BJ (cell line): ENCODE results near the gene DNAJC11. TPM values are rescaled to one million over a fixed set of nuclear protein-coding genes. Genes with fewer than 3 reads are reported as not detected.

Source experiments
- CTCF ChIA-PET: fragments of 350-600 bp; formaldehyde crosslinking; extraction: SDS; loops from one replicate; lab custom pipeline; 2021; ENCODE audit warnings: antibody characterized with exemption, inconsistent platforms; lab: Yijun Ruan, JAX
- POLR2A ChIA-PET: fragments of 300-600 bp; sonication (Branson Sonifier 250); formaldehyde crosslinking; extraction: SDS; loops from one replicate; lab custom pipeline; 2021; ENCODE audit warnings: antibody characterized with exemption; lab: Charles Lee
- DNase-seq: peaks from one replicate; pipeline ENCODE4 v3.0.0-alpha.2; 2011; ENCODE audit warnings: low read depth
- H3K27me3 ChIP-seq: 2 replicates; pipeline ENCODE4 v1.6.0; 2011; ENCODE audit warnings: low read length; ENCODE audit not compliant: control insufficient read depth, insufficient read depth
- H3K36me3 ChIP-seq: 2 replicates; pipeline ENCODE4 v1.5.1; 2011; ENCODE audit warnings: low read length; ENCODE audit not compliant: control insufficient read depth, insufficient read depth
- H3K4me3 ChIP-seq: 2 replicates; pipeline ENCODE4 v1.5.1; 2011; ENCODE audit warnings: low read depth, mild to moderate bottlenecking, control low read depth, low read length
- polyA plus RNA-seq: library from polyadenylated mRNA; depleted of rRNA; stranded (reverse); fragments of >200 nt; gene quantifications from 2 replicates; pipeline ENCODE4 v1.2.3, GENCODE V29; 2011
- TF ChIP-seq, protein P1 (sequence below): IDR thresholded peaks from 2 replicates; pipeline ENCODE4 v1.5.1; 2011; ENCODE audit warnings: low read depth, mild to moderate bottlenecking, control low read depth, inconsistent platforms, low read length, moderate library complexity; ENCODE audit not compliant: insufficient read depth

Gene DNAJC11
- polyA plus RNA-seq, 1 experiment: 36.0 TPM

DNA sequence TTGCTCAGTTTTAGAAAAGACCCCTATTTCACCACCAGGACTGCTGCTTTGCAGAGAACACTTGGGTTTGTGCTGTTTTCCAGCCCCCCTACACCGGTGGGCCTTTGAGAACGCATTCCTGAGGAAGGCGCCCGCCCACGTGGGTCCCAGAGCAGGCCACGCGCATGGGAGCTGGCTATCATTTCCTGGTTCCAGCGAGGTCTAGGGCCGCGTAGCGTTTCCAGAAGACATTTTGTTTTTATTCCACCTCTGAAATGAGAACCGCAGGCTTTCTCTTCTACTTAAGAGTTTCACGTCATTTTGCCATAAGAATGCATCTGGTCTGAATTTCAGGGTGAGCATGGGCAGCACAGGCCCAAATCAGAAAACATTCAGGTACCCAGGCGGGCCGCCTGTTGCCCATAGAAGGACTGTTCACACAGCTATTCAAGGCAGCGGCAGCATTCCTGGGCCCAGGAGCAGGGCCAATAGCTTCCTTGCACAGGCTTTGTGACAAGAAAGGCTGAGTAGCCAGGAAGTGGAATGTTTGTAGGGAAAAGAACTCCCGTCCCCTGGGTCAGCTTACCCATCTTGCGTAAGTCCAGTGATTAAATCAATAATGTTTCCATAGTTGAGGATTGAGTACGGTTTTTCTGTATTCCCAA is 97.6 kb downstream of the DNAJC11 start:
- peak; percentile 41 for DNase-seq
- TF ChIP-seq, protein P1, sequence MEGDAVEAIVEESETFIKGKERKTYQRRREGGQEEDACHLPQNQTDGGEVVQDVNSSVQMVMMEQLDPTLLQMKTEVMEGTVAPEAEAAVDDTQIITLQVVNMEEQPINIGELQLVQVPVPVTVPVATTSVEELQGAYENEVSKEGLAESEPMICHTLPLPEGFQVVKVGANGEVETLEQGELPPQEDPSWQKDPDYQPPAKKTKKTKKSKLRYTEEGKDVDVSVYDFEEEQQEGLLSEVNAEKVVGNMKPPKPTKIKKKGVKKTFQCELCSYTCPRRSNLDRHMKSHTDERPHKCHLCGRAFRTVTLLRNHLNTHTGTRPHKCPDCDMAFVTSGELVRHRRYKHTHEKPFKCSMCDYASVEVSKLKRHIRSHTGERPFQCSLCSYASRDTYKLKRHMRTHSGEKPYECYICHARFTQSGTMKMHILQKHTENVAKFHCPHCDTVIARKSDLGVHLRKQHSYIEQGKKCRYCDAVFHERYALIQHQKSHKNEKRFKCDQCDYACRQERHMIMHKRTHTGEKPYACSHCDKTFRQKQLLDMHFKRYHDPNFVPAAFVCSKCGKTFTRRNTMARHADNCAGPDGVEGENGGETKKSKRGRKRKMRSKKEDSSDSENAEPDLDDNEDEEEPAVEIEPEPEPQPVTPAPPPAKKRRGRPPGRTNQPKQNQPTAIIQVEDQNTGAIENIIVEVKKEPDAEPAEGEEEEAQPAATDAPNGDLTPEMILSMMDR: peak; percentile 13; the same call in 1 of the 2 replicates
- CTCF ChIA-PET: interaction anchor here (1.2 to 2.0 kb wide), 2 partner anchors 14 to 49 kb away, joined by 3 to 9 read pairs; partner anchors contain the start of genes NOL9 and TAS1R1
- Histone ChIP-seq H3K27me3 (no peaks in the 10 kb centered on the region), H3K4me3 (no peak overlapping the region), H3K36me3 (peaks cover 6% of the 10 kb centered on the region)
- POLR2A ChIA-PET: interaction anchor here (0.5 kb wide), 1 partner anchor 19 kb away, joined by 3 read pairs; no protein-coding TSS in a partner anchor

DNA sequence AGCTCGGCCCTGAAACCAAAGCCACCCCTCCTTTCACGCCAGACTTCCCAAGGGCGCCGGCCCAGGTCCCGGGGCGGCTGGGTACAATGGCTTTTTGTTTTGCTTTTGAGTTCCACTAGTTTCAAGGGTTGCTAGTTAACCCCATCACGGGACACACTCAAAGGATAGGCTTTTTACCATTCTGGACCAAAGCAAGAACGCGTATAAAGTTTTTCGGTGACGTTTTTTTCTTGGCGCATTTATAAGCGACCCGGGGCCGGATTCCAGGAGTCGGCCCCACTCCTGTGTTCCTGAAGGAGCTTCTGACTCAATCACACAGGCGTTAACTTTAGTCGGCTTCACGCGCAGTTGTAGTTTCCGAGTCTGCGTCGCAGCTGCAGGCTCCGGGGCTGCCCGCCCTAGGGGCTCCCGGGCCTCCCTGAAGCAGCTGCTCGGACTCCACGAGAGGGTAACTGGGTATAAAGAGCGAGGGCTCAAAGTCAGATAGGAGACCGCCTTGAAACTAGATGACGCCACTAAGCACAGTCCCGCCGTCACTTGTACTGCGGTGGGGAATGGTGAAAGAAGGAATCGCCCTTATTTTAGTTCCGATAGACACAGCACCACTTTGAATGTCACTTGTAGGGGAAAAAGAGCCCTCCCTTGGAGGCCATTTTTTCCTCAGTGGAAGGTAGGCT is 98.2 kb downstream of the DNAJC11 start:
- DNase-seq: peak; percentile 11
- TF ChIP-seq, protein P1: no peak
- CTCF ChIA-PET: interaction anchor here (1.2 to 5.6 kb wide), 4 partner anchors 12 to 49 kb away, joined by 3 to 29 read pairs (median 6); partner anchors contain the start of genes NOL9 and TAS1R1

DNA sequence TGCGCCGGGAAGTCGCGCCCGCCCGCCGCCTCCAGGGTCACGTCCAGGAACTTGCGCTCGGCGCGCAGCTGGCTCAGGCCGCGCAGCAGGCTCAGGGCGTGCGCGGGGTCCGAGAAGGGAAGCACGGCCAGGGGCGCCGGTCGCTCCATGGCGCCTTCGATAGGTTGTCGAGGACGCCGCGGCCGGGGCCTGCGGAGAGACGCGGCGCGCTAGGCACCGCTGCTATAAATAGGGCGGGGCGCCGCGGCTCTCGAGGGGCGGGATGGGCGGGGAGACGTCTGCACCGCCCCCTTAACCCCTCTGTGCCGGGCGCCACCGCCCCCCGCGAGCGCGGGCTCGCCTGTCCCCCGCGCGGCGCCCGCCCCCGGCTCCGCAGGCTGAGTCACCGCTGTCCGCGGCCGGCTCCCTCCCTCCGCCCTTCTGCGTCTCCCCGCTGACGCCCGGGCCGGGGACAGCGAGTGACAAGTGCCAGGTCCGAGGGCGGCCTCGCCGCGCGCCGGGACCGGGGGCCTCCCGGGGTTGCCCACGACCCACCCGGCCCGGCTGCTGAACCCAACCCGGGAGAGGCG is 98.9 kb downstream of the DNAJC11 start, which contains the start of gene KLHL21:
KLHL21 (minus strand) TSS at position 201 of the 569 bp plus-strand sequence; CDS start at position 149, 52 bp downstream.
- TF ChIP-seq, protein P1: no peak
- ChIA-PET POLR2A (interaction anchor here (0.6 kb wide), 1 partner anchor 8 kb away, joined by 3 read pairs; no protein-coding TSS in a partner anchor), CTCF (interaction anchor here (1.0 to 5.6 kb wide), 4 partner anchors 11 to 79 kb away, joined by 3 to 29 read pairs (median 5); partner anchors contain the start of genes NOL9 and TAS1R1)
- Histone ChIP-seq H3K27me3 (no peaks in the 10 kb centered on the region), H3K36me3 (peaks cover 14% of the 10 kb centered on the region), H3K4me3 (peak within 1 kb of the TSS; percentile 97)
- peak; percentile 35 for DNase-seq

More for the DNA sequence above, 98.2 kb downstream of the DNAJC11 start:
- POLR2A ChIA-PET: interaction anchor here (0.5 to 0.6 kb wide), 2 partner anchors 9 to 18 kb away, joined by 3 read pairs; no protein-coding TSS in a partner anchor
- peaks cover 10% of the 10 kb centered on the region for H3K36me3 ChIP-seq
- H3K27me3 ChIP-seq: no peaks in the 10 kb centered on the region
- H3K4me3 ChIP-seq: peak overlapping the region; percentile 97

DNA sequence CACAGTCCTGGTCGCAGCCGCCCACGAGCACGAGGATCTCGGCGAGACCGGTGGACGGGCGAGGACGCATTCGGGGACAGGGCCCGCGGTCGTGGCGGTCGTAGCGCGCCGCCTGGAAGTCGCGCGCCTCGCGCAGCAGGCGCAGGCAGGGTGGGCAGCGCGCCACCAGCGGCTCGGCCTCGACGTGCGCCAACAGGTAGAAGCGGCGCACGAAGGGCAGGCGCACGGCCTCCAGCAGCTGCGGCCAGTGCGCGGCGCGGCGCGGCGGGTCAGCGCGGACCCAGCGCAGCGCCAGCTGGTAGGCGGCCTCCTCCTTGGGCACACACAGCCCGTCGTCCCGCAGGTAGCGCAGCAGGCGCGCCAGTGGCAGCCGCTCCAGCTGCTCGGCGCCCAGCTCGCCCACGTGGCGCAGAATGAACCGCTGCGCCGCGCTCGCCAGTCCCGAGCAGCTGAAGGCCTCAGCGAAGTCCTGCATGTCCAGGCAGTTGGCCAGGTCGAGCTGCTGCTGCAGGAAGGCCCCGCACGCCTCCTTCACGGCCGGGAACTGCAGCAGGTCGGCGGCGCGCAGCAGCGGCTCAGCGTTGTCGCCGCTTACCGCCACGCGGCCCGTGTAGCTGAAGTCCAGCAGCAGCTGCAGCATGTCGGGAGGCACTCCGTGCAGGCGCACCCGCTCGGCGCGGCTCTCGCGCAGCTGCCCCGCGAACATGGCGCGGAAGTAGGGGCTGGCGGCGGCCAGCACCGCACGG is 99.5 kb downstream of the DNAJC11 start:
- ChIA-PET CTCF (interaction anchor here (0.5 to 5.6 kb wide), 7 partner anchors 11 to 596 kb away, joined by 3 to 29 read pairs (median 3); partner anchors contain the start of genes NOL9 and TAS1R1), POLR2A (no interaction called here)
- TF ChIP-seq, protein P1: no peak
- no peak for DNase-seq
- no peaks in the 10 kb centered on the region for H3K27me3 ChIP-seq
- H3K4me3 ChIP-seq: peak overlapping the region; percentile 97
- peaks cover 20% of the 10 kb centered on the region for H3K36me3 ChIP-seq
